K562 (cell line): ENCODE measurements around the gene KCNK4. TPM values are rescaled to one million over a fixed set of nuclear protein-coding genes. Genes with fewer than 3 reads are reported as not detected.

ENCODE experiments used
- BHLHE40 ChIP-seq: IDR thresholded peaks from 2 replicates; pipeline ENCODE4 v1.6.1; 2011; ENCODE audit warnings: low read length, improper control_type of control experiment
- CCNT2 ChIP-seq: IDR thresholded peaks from 2 replicates; pipeline ENCODE4 v1.6.1; 2011; ENCODE audit warnings: borderline replicate concordance, low read depth, mild to moderate bottlenecking, moderate library complexity, mixed read lengths, low read length; ENCODE audit not compliant: insufficient read length; ENCODE audit errors: extremely low read depth
- CXXC5 ChIP-seq: fragments of 250-450 bp; sonication (Bioruptor Pico); IDR thresholded peaks from 2 replicates; pipeline ENCODE4 v1.8.0; 2022; ENCODE audit warnings: inconsistent platforms, mild to moderate bottlenecking, moderate library complexity
- EGR1 ChIP-seq: fragments of 450-650 bp; conservative IDR thresholded peaks from 2 replicates; pipeline ENCODE4 v1.6.1; 2017; ENCODE audit warnings: mild to moderate bottlenecking
- GATAD2B ChIP-seq: fragments of 450-650 bp; IDR thresholded peaks from 2 replicates; pipeline ENCODE4 v1.6.1; 2017; ENCODE audit warnings: mild to moderate bottlenecking, borderline replicate concordance
- HCFC1 ChIP-seq: IDR thresholded peaks from 2 replicates; pipeline ENCODE4 v1.6.1; 2012; ENCODE audit warnings: low read depth, low read length, improper control_type of control experiment
- HOMEZ ChIP-seq: fragments of 250-450 bp; sonication (Bioruptor Pico); IDR thresholded peaks from 2 replicates; pipeline ENCODE4 v1.4.0; 2020; ENCODE audit warnings: mild to moderate bottlenecking, moderate library complexity
- MEF2A ChIP-seq: IDR thresholded peaks from 2 replicates; pipeline ENCODE4 v1.6.1; 2011; ENCODE audit warnings: low read depth, mild to moderate bottlenecking, low read length, moderate library complexity; ENCODE audit not compliant: control insufficient read depth
- NCOA2 ChIP-seq, 2 experiments: fragments of 450-650 bp; IDR thresholded peaks; 2 replicates each; pipeline ENCODE4 v1.6.1; 2018; ENCODE audit warnings: mild to moderate bottlenecking in 2 of 2, moderate library complexity in 1 of 2; ENCODE audit not compliant: partially characterized antibody in 2 of 2
- RAD21 ChIP-seq, 2 experiments: fragments of 250-450 bp in 1 of 2; fragments of 450-650 bp in 1 of 2; sonication (Bioruptor Pico) in 1 of 2; formaldehyde crosslinking in 1 of 2; IDR thresholded peaks in 1 of 2; conservative IDR thresholded peaks in 1 of 2; 2 replicates each; pipeline versions ENCODE4 v1.4.0 to v1.8.0; 2020 to 2022; ENCODE audit warnings: mild to moderate bottlenecking in 2 of 2, moderate library complexity in 1 of 2
- RBBP5 ChIP-seq: fragments of 200-600 bp; sonication (generic); IDR thresholded peaks from 2 replicates; pipeline ENCODE4 v1.6.1; 2012; ENCODE audit warnings: borderline replicate concordance, mild to moderate bottlenecking, low read length, control low read depth, inconsistent platforms; ENCODE audit not compliant: insufficient read depth, poor library complexity, severe bottlenecking
- UBTF ChIP-seq, 2 experiments: IDR thresholded peaks; 2 replicates each; pipeline ENCODE4 v1.6.1; 2012; ENCODE audit warnings: improper control_type of control experiment in 2 of 2, low read depth in 2 of 2, low read length in 2 of 2, borderline replicate concordance in 1 of 2
- ZFX ChIP-seq: sonication (generic); formaldehyde crosslinking; IDR thresholded peaks from 2 replicates; pipeline ENCODE4 v1.8.0; 2022; ENCODE audit warnings: mild to moderate bottlenecking, missing genetic modification reagents, moderate library complexity
- ZNF140 ChIP-seq: fragments of 250-450 bp; sonication (Bioruptor Pico); IDR thresholded peaks from 2 replicates; pipeline ENCODE4 v1.8.0; 2021; ENCODE audit warnings: moderate library complexity, mild to moderate bottlenecking, inconsistent platforms
- ZNF717 ChIP-seq: fragments of 250-450 bp; sonication (Bioruptor Pico); IDR thresholded peaks from 2 replicates; pipeline ENCODE4 v1.5.0; 2021
- ZNF830 ChIP-seq: fragments of 250-450 bp; sonication (Bioruptor Pico); IDR thresholded peaks from 2 replicates; pipeline ENCODE4 v1.5.0; 2021; ENCODE audit warnings: mild to moderate bottlenecking
- polyA plus RNA-seq, 8 experiments: library from polyadenylated mRNA; depleted of rRNA in 4 of 8; stranded (reverse) in 5 of 8; unstranded in 3 of 8; fragments of >200 nt; fragmentation: Nextera tagmentation in 2 of 8; fragmentation: Illumina TruSeq in 1 of 8; extraction: Ambion mirVana in 2 of 8; extraction: Trizol in 1 of 8; gene quantifications; 2 replicates each; pipeline versions ENCODE4 v1.2.1 to v1.2.3, GENCODE V29; 2011 to 2014; ENCODE audit warnings: inconsistent platforms in 1 of 8, missing spikeins in 1 of 8
- total RNA-seq, 7 experiments: library from RNA; depleted of rRNA in 6 of 7; stranded (reverse); fragments of >200 nt in 6 of 7; fragmentation: Illumina TruSeq in 2 of 7; extraction: Trizol in 2 of 7; gene quantifications; 2 replicates each; pipeline versions ENCODE4 v1.2.1 to v1.2.3, GENCODE V29; 2011 to 2021; ENCODE audit warnings: low replicate concordance in 1 of 7
- TF ChIP-seq, protein P1 (sequence below): sonication (generic); formaldehyde crosslinking; IDR thresholded peaks from 2 replicates; pipeline ENCODE4 v1.8.0; 2023; ENCODE audit warnings: missing genetic modification reagents, mild to moderate bottlenecking, borderline replicate concordance

KCNK4 gene
- total and polyA plus RNA-seq, 9 of the 15 experiments (the other 6 are each of a cell fraction or from before 2014, with no cell fraction given), result not detected

DNA sequence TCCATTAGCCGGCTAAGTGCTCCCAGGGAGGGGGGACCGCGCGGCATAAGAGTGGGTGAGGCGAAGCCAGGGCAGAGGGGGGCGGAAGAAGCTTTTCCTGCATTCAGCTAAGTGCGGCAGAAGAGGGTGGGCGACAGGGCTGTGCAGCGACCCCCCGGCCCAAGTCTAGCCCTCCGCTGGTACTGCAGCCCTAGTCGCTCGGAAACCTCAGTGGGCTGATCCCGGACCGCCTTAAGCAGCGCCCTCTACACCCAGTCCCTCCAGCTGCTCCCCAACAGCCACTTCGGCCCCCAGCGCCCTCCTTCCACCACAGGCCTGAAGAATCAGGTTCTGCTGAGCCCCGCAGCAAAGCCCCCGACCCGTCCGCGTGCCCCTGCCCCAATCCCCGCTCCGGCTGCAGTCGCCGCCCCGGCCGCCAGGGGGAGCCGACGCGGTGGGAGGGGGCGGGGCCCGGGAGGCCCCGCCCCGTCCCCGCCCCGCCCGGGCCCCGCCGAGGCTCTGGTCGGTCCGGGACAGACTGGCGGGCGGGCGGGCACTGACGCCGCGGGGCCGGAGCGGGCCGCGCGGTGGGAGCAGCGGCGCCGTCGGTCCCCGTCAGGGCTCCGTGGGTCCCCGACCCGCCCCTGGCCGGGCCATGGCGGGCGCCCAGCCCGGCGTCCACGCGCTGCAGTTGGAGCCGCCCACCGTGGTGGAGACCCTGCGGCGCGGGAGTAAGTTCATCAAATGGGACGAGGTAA is 39.9 kb upstream of the KCNK4 start, which contains the start of gene PLCB3 (continued):
- TF ChIP-seq UBTF (IDR thresholded peaks at IDR 0.05; ENCODE audit: borderline replicate concordance in 1 of 2, low read depth in 2 of 2, low read length in 2 of 2) (0 out of 4 replicates have a peak, but pooled peaks of 1 of the 2 experiments have one; percentile 29), EGR1 (peak; percentile 42), ZNF717 (CRISPR knock-in tag) (no peak), CCNT2 (peak; percentile 66), ZNF830 (no peak), GATAD2B (peak; percentile 87), ZFX (peak; percentile 40; the same call in 1 of the 2 replicates), HCFC1 (0 out of 2 replicates have a peak, but pooled peaks have one; percentile 3), ZNF140 (CRISPR knock-in tag) (no peak), BHLHE40 (no peak), RBBP5 (peak; percentile 47), RAD21 (CRISPR knock-in tag; conservative IDR thresholded peaks at IDR 0.05 in 1 of 2, IDR thresholded peaks at IDR 0.05 in 1 of 2) (peak; percentile 22 to 26; a peak in 3 of 4 replicates), MEF2A (0 out of 2 replicates have a peak, but pooled peaks have one; percentile 22), NCOA2 (IDR thresholded peaks at IDR 0.05; ENCODE audit: partially characterized antibody in 2 of 2) (no peak), CXXC5 (CRISPR knock-in tag) (peak; percentile 46; the same call in 1 of the 2 replicates), HOMEZ (CRISPR knock-in tag) (no peak)
- TF ChIP-seq, protein P1, sequence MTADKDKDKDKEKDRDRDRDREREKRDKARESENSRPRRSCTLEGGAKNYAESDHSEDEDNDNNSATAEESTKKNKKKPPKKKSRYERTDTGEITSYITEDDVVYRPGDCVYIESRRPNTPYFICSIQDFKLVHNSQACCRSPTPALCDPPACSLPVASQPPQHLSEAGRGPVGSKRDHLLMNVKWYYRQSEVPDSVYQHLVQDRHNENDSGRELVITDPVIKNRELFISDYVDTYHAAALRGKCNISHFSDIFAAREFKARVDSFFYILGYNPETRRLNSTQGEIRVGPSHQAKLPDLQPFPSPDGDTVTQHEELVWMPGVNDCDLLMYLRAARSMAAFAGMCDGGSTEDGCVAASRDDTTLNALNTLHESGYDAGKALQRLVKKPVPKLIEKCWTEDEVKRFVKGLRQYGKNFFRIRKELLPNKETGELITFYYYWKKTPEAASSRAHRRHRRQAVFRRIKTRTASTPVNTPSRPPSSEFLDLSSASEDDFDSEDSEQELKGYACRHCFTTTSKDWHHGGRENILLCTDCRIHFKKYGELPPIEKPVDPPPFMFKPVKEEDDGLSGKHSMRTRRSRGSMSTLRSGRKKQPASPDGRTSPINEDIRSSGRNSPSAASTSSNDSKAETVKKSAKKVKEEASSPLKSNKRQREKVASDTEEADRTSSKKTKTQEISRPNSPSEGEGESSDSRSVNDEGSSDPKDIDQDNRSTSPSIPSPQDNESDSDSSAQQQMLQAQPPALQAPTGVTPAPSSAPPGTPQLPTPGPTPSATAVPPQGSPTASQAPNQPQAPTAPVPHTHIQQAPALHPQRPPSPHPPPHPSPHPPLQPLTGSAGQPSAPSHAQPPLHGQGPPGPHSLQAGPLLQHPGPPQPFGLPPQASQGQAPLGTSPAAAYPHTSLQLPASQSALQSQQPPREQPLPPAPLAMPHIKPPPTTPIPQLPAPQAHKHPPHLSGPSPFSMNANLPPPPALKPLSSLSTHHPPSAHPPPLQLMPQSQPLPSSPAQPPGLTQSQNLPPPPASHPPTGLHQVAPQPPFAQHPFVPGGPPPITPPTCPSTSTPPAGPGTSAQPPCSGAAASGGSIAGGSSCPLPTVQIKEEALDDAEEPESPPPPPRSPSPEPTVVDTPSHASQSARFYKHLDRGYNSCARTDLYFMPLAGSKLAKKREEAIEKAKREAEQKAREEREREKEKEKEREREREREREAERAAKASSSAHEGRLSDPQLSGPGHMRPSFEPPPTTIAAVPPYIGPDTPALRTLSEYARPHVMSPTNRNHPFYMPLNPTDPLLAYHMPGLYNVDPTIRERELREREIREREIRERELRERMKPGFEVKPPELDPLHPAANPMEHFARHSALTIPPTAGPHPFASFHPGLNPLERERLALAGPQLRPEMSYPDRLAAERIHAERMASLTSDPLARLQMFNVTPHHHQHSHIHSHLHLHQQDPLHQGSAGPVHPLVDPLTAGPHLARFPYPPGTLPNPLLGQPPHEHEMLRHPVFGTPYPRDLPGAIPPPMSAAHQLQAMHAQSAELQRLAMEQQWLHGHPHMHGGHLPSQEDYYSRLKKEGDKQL, result no peak
